GM21528 (cell line): Measurements from ENCODE around the gene PODN.

Source experiments
- ATAC-seq: cut with Tn5 transposase; IDR thresholded peaks from one replicate; pipeline ENCODE4 v1.9.1; 2021; ENCODE audit warnings: mild to moderate bottlenecking, moderate library complexity; ENCODE audit not compliant: unreplicated experiment, low FRiP score

PODN gene

DNA sequence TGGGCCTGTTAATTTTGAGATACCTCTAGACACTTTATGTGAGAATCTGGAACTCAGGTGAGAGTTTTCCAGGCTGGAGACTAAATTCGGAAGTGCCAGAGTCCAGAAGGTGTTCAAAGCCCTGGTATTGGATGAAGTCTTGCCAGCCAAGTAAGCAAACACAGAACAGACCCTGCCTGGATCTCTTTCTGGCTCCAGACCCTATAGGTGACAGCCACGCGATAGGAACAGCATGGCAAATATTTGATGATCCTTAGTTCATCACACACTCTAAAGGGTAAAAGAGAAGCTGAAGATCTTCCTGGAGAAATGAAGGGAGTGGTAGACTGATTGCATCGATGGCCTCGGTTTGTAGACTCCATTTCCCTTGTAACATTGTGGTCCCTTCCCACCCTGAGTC lies 49.7 kb downstream of the PODN start:
- ATAC-seq: no peak

GRCh38 chr1:53112271-53112774 lies 50.3 kb downstream of the PODN start:
- ATAC-seq: no peak

GRCh38 chr1:53112861-53113260 lies 50.8 kb downstream of the PODN start:
- ATAC-seq: no peak

DNA sequence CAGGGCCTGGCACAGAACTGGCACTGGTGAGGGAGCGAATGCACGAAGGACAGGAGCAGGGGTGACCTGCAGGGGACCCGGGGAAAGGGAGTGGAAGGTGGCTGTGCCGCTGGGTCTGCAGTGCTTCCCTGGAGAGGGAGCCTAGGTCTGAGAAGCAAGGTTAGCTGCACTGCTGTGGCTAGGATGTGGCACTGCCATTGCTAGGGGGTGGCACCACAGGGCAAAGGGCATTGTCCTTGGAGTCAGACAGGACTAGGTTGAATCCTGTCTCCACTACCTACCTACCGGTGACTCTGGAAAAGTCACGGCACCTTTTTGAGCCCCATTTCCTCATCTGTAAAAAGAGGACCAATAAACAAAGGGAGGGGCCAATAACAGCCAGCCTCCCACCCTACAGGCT lies 52.1 kb downstream of the PODN start:
- ATAC-seq: no peak

DNA sequence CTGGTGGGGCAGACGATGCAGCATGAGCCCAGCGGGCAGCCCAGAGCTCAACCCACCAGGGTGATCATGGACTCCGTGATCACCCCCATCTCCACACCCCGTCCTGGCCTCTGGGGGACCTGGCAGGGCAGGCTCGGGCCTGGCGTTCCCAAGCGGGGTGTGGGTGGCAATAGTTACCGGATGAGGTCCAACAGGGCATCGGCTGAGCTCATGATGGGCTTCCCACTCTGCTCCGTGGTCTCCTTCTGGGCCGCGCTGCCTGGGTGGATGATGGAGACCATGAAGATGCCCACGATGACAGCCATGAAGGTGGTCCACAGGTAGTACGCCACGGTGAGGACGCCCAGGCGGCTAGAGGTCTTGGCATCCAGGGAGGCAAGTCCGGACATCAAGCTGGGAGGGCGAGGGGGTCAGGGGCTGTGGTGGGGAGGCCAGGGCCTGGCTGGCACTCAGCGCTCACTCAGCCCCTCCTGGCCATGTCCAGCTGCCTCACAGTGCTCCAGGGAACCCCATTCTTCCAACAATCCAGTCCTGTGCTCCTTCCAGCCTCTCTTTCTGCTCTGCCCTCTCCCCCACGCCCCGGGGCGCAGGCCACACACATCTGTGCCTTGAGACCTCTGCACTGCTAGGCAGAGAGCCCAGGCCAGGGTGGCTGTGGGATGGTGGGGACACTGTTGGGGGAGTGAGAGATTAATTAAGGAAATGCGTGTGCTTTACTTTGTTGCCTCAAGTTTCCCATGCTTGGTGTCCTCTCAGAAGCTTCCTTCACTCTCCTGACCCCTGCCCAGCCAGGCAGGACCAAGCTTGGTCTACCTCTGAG lies 52.8 kb downstream of the PODN start:
- no peak for ATAC-seq

- no peak for ATAC-seq
These were observed 53.6 kb downstream of the PODN start for GRCh38 chr1:53115403-53116306.

- ATAC-seq: no peak
These were observed 54.3 kb downstream of the PODN start for GRCh38 chr1:53116307-53116810.

- no peak for ATAC-seq
These were observed 55.1 kb downstream of the PODN start for GRCh38 chr1:53116933-53117600.

DNA sequence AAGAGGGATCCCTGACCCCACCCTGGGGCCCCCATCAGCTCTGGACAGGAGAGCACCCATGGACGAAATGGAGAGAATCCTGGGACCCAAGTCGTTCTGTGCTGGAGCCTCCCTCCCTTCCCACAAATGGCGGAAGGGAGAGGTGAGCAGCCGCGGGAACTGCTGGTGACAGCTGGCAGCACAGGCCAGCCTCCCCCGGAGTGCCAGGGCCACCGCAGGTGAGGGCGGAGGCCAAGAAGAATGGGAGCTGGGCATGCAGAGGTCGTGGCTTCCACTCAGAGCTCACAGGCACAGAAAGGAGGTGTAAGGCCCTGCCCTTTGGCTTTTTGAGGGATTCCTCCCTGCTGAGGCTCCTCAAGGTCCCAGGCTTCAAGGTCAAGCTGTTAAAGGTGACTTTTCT lies 55.8 kb downstream of the PODN start:
- no peak for ATAC-seq

- no peak for ATAC-seq
These were observed 58.6 kb downstream of the PODN start for GRCh38 chr1:53120659-53121058.

DNA sequence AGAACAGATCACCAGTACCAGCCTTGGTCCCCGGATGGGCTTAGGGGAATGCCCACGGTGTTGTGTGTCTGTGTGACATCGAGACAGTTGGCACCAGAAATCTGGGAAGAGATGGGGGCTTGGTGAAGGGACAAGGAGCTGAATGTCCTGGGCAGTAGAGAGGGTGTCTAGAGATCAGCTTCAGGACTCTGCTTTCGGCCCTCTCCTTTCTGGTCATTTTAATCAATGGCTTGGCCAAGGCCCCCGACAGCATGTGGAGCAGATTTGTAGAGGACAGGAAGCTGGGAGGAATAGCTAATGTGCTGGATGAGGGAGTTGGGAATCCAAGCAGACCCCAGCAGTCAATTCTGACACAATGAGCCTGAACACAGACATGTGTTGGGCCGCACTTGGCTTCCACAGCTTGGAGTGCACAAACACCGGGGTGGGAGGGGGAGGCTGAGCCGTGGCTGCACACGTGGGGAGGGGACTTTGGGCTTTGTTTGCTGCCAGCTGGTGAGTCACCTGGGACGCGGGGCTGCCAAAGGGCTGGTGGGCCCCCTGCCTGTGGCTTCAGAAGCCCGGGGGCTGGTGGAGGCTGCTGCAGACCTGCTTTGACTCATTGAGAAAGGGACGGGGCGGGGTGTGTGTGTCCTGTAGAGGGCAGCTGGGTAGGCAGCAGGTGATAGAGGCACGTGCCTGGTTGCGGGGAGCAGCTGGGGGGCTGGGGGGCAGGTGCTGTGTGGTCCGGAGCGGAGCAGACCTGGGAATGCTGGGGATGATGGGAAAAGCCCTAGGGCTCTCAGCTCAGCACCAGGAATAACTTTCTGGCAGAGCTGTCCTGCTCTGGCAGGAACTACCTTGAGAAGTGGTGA lies 59.5 kb downstream of the PODN start:
- ATAC-seq: no peak

GRCh38 chr1:53122201-53122885 lies 60.3 kb downstream of the PODN start:
- ATAC-seq: no peak

GRCh38 chr1:53122961-53123413 lies 61.0 kb downstream of the PODN start:
- no peak for ATAC-seq

DNA sequence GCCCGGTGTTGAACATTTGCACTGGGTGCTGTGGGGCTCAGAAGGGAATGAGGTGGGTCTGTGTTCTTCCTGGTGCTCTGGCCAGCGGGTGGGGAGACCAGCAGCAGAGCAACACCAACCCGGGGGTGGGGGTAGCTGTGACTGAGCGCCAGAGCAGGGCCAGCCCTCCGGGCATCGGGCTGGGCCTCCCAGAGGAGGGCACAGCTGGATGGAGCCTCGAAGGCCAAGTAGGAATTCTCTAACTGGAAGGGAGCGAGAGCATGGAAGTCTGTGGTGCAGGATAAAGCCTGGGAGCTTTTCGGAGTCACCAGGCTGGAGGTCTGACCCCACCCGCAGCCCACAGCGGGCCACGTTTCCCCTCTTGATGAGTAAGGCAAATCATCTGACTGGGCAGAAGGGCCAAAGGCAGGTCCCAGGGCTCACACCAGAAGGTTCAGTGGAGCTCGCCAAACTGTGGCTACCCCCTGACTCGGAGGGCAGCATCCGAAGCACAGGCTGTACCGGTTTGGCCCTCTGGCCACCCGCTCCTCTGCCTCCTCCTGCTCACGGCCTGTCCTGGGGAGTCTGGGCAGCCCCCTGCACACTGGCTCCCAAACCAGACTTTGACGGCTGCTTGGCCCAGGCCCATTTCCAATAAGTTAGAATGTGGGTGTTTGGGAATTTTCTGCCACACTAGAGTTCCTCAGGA lies 61.6 kb downstream of the PODN start:
- no peak for ATAC-seq

GRCh38 chr1:53125122-53125521 lies 63.1 kb downstream of the PODN start:
- ATAC-seq: no peak

- no peak for ATAC-seq
These were observed 63.8 kb downstream of the PODN start for GRCh38 chr1:53125623-53126360.

- no peak for ATAC-seq
These were observed 64.5 kb downstream of the PODN start for GRCh38 chr1:53126495-53126894.

DNA sequence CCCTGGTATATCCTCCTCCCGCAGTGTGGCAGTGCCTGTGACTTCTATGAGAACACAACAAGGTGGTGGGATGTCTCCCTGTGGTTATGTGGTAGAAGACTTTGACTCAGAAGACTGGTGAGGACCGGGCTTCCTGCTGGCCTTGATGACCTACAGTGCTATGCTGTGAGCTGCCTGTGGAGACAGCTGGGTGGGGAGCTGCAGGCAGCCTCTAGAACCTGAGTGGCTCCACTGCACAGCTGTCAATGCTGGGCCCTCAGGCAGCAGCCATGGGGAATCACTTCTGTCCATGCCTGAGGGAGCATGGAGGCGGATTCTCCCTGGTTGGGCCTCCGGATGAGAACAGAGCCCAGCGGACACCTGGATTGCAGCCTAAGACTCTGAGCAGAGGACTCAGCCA lies 65.5 kb downstream of the PODN start:
- no peak for ATAC-seq
